ENCODE measurements around the gene HSP90AA1.

Gene HSP90AA1

DNA sequence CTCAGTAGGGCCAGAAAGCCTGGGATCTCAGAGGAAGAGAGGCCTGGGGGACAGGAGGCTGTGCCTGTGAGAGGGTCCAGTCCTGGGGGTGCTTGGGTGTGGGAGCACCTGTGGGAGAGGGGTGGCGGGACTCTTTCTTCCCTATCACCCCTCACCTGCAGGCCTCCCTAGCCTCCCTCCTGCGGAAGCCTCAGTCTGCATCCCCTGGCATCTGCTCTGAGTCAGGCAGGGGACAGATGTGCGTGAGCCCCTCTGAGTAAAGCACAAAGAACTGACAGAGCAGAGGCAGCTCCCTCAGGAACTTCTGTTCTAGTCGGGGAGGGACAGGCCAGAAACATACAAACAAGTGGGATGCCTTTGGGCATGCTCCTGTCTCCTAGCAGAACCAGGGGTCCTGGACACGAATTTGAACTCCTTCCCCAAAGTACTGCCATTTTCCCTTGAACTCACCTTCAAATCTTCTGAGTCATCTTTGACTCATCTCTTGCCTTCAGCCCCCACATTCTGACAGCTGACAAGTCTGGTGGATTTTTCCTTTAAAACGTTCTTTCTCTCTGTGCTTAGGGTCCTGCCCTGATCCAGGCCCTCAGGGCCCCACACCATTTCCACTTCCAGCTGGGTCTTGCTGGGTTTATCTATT, 8.5 kb upstream of the HSP90AA1 start:
- no peaks in the 10 kb centered on the region for H3K9me3 ChIP-seq
- DNase-seq: no peak
- no peaks in the 10 kb centered on the region for H3K36me3 ChIP-seq
- H3K4me1 ChIP-seq: peaks cover 7% of the 10 kb centered on the region
- H3K4me3 ChIP-seq (ENCODE audit: low read depth, low read length): no peak overlapping the region
- no peak for TF ChIP-seq CTCF (IDR thresholded peaks at IDR 0.05; ENCODE audit: low read depth, low read length)
- H3K27me3 ChIP-seq: no peaks in the 10 kb centered on the region

DNA sequence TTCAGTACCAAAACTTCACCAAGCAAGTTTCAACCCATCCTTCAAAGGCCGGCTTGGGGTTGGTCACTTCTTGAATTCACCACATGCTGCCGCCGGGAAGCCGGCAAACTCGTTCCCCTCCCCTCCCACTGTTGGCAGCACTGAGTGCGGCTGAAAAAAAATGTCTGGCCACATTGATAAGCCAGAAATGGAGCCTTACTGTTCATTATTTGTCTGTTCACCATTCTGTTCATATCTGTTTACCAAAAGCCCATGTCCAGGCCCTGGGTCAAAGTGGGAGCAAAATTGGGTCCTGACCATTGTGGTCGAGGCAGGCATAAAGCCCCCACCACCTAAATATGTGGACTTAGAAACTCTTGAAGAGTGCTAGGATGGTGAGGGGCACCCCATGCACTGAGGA, 7.3 kb upstream of the HSP90AA1 start:
- Histone ChIP-seq H3K36me3 (no peaks in the 10 kb centered on the region), H3K9me3 (no peaks in the 10 kb centered on the region), H3K4me3 (ENCODE audit: low read depth, low read length) (no peak overlapping the region), H3K4me1 (peaks cover 7% of the 10 kb centered on the region), H3K27me3 (no peaks in the 10 kb centered on the region)
- DNase-seq: no peak
- TF ChIP-seq CTCF (IDR thresholded peaks at IDR 0.05; ENCODE audit: low read depth, low read length): no peak

- H3K4me1 ChIP-seq: peaks cover 7% of the 10 kb centered on the region
- H3K9me3 ChIP-seq: no peaks in the 10 kb centered on the region
- no peak for DNase-seq
- no peak overlapping the region for H3K4me3 ChIP-seq (ENCODE audit: low read depth, low read length)
- no peak for TF ChIP-seq CTCF (IDR thresholded peaks at IDR 0.05; ENCODE audit: low read depth, low read length)
- H3K36me3 ChIP-seq: no peaks in the 10 kb centered on the region
- no peaks in the 10 kb centered on the region for H3K27me3 ChIP-seq
Observed at GRCh38 chr14:102092806-102093205, 6.0 kb upstream of the HSP90AA1 start.

GRCh38 chr14:102090713-102091112, 3.9 kb upstream of the HSP90AA1 start:
- TF ChIP-seq CTCF (IDR thresholded peaks at IDR 0.05; ENCODE audit: low read depth, low read length): no peak
- Histone ChIP-seq H3K27me3 (no peaks in the 10 kb centered on the region), H3K4me1 (no peaks in the 10 kb centered on the region), H3K36me3 (peaks cover 6% of the 10 kb centered on the region), H3K4me3 (ENCODE audit: low read depth, low read length) (no peak overlapping the region), H3K9me3 (no peaks in the 10 kb centered on the region)
- no peak for DNase-seq

DNA sequence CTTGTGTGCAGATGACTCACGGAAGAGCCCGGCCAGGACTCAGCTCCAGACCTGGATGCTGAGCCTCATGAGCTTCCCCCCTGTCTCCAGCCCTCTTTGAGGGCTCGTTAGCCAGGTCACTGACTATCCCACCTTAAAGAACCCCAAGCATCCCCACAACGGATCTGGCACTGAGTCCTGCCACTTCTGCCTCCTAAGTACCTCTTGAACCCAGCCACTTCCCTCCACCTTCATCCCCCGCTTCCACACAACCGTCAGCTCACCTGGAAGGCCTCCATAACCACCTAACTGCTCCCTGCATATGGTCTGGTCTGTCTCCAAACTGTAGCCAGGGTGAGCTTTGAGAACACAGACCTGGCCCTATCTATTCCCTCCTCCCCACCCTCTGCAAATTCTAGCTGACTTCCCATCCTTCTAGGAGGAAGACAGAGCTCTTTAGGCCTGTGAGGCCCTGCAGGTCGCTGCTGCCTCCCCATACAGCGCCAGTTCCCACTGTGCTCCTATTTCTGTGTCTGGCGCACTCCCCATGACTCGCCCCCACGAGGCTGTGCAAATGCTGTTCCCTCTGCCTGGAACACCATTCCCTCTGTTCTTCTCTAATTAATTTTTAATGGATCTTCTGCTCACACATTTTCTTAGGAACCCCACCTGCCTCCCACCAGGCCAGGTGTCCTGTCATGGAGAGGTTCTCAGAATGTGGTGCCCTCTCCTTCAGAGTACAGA, 2.9 kb upstream of the HSP90AA1 start:
- Histone ChIP-seq H3K9me3 (no peaks in the 10 kb centered on the region), H3K4me1 (peaks cover 3% of the 10 kb centered on the region; the same call in 1 of the 2 replicates), H3K4me3 (ENCODE audit: low read depth, low read length) (no peak overlapping the region), H3K36me3 (peaks cover 15% of the 10 kb centered on the region), H3K27me3 (no peaks in the 10 kb centered on the region)
- TF ChIP-seq CTCF (IDR thresholded peaks at IDR 0.05; ENCODE audit: low read depth, low read length): no peak
- DNase-seq: no peak

Data from BE2C (cell line).